Measurements from ENCODE around the gene STAC.

Gene STAC

GRCh38 chr3:36596419-36596818 lies 216.1 kb downstream of the STAC start:
- no peak for DNase-seq

GRCh38 chr3:36597422-36597821 lies 217.1 kb downstream of the STAC start:
- no peak for DNase-seq
